CD14-positive monocyte (primary cell): ENCODE measurements around the gene NCOA5. TPM values are rescaled to one million over a fixed set of nuclear protein-coding genes. Genes with fewer than 3 reads are reported as not detected.

ENCODE experiments used
- DNase-seq, 3 donors: peaks; one replicate each; pipeline ENCODE4 v3.0.0-alpha.2; 2011 to 2022
- H2AFZ ChIP-seq: 2 replicates; pipeline ENCODE4 v1.6.0; 2012; ENCODE audit warnings: mild to moderate bottlenecking, low read depth, low read length, inconsistent platforms; ENCODE audit not compliant: insufficient read depth, poor library complexity, severe bottlenecking
- H3K27ac ChIP-seq, 2 donors: 1 replicate in 1 of 2; 2 replicates in 1 of 2; pipeline ENCODE4 v1.5.1; 2012 to 2013; ENCODE audit warnings: low read length in 2 of 2, control low read depth in 1 of 2, inconsistent platforms in 1 of 2, low read depth in 1 of 2, mild to moderate bottlenecking in 1 of 2
- H3K27me3 ChIP-seq, 2 donors: one replicate each; pipeline versions ENCODE4 v1.6.0 to v1.6.1; 2011 to 2013; ENCODE audit warnings: low read length in 2 of 2; ENCODE audit not compliant: control insufficient read depth in 2 of 2, insufficient read depth in 2 of 2
- H3K36me3 ChIP-seq, 2 donors: replicated peaks in 1 of 2; 1 replicate in 1 of 2; 2 replicates in 1 of 2; pipeline versions ENCODE4 v1.5.1 to v1.6.1; 2012 to 2013; ENCODE audit warnings: low read length in 2 of 2, control low read depth in 1 of 2, inconsistent platforms in 1 of 2, mild to moderate bottlenecking in 1 of 2; ENCODE audit not compliant: insufficient read depth in 2 of 2, control insufficient read depth in 1 of 2
- H3K4me1 ChIP-seq, 2 donors: 1 replicate in 1 of 2; 2 replicates in 1 of 2; pipeline versions ENCODE4 v1.5.1 to v1.6.1; 2012 to 2013; ENCODE audit warnings: low read length in 2 of 2, control low read depth in 1 of 2, inconsistent platforms in 1 of 2, mild to moderate bottlenecking in 1 of 2, moderate library complexity in 1 of 2; ENCODE audit not compliant: insufficient read depth in 2 of 2, control insufficient read depth in 1 of 2
- H3K4me2 ChIP-seq: replicated peaks from 2 replicates; pipeline ENCODE3; 2012; ENCODE audit warnings: low read length, moderate library complexity, mild to moderate bottlenecking; ENCODE audit not compliant: poor library complexity, severe bottlenecking; ENCODE audit errors: extremely low read depth
- H3K4me3 ChIP-seq, 3 experiments: fragments of 200-600 bp in 1 of 3; sonication (generic) in 1 of 3; replicated peaks in 1 of 3; 1 replicate in 2 of 3; 2 replicates in 1 of 3; pipeline ENCODE4 v1.5.1; 2011 to 2013; ENCODE audit warnings: low read length in 3 of 3, mild to moderate bottlenecking in 3 of 3, control low read depth in 2 of 3, low read depth in 2 of 3, inconsistent platforms in 1 of 3, moderate library complexity in 1 of 3
- H3K79me2 ChIP-seq: 2 replicates; pipeline ENCODE4 v1.6.0; 2012; ENCODE audit warnings: mild to moderate bottlenecking, control low read depth, inconsistent platforms, low read length, moderate library complexity; ENCODE audit not compliant: insufficient read depth
- H3K9ac ChIP-seq: 2 replicates; pipeline ENCODE4 v1.6.0; 2017; ENCODE audit warnings: low read length, mild to moderate bottlenecking; ENCODE audit not compliant: insufficient read depth, poor library complexity, severe bottlenecking
- H3K9me3 ChIP-seq, 2 donors: replicated peaks in 1 of 2; 1 replicate in 1 of 2; 2 replicates in 1 of 2; pipeline versions ENCODE4 v1.5.1 to v1.6.1; 2012 to 2013; ENCODE audit warnings: low read length in 2 of 2, control low read depth in 1 of 2; ENCODE audit not compliant: control insufficient read depth in 1 of 2, insufficient read depth in 1 of 2
- H4K20me1 ChIP-seq: 2 replicates; pipeline ENCODE4 v1.6.0; 2012; ENCODE audit warnings: mild to moderate bottlenecking, low read length, control low read depth, moderate library complexity; ENCODE audit not compliant: insufficient read depth
- H3K27ac Mint-ChIP-seq, 7 donors: one replicate each; pipeline ENCODE4 v1.8.0; 2020; ENCODE audit warnings: mild to moderate bottlenecking in 7 of 7, mixed read lengths in 7 of 7, moderate library complexity in 6 of 7, inconsistent platforms in 2 of 7
- H3K27me3 Mint-ChIP-seq, 3 donors: one replicate each; pipeline ENCODE4 v1.8.0; 2021 to 2022; ENCODE audit warnings: low read depth in 3 of 3, mild to moderate bottlenecking in 3 of 3, mixed read lengths in 3 of 3, moderate library complexity in 3 of 3, inconsistent platforms in 1 of 3
- H3K36me3 Mint-ChIP-seq, 2 donors: one replicate each; pipeline ENCODE4 v1.8.0; 2020; ENCODE audit warnings: mixed read lengths in 2 of 2, inconsistent platforms in 1 of 2, mild to moderate bottlenecking in 1 of 2
- H3K4me1 Mint-ChIP-seq: one replicate; pipeline ENCODE4 v1.8.0; 2020; ENCODE audit warnings: mild to moderate bottlenecking, mixed read lengths
- H3K4me3 Mint-ChIP-seq, 2 donors: one replicate each; pipeline ENCODE4 v1.8.0; 2020; ENCODE audit warnings: mild to moderate bottlenecking in 2 of 2, mixed read lengths in 2 of 2, moderate library complexity in 1 of 2
- H3K9me3 Mint-ChIP-seq, 7 donors: one replicate each; pipeline ENCODE4 v1.8.0; 2020 to 2022; ENCODE audit warnings: mixed read lengths in 7 of 7, mild to moderate bottlenecking in 6 of 7, moderate library complexity in 6 of 7, inconsistent platforms in 2 of 7
- CTCF ChIP-seq: fragments of 200-600 bp; IDR thresholded peaks from one replicate; pipeline ENCODE4 v1.8.0; 2022; ENCODE audit warnings: antibody characterized with exemption, mild to moderate bottlenecking
- WGBS: methylation state at CpG from one replicate; pipeline ENCODE4 v1.1.5; 2013; ENCODE audit warnings: missing lambda C conversion rate; ENCODE audit not compliant: insufficient coverage; 5-methylcytosine and 5-hydroxymethylcytosine counted together
- intact Hi-C, 2 donors: fragments of 100-400 bp; cut with micrococcal nuclease; formaldehyde crosslinking; loops; one replicate each; pipeline versions ENCODE4 v1.15.0 to v1.15.1; 2023
- polyA plus RNA-seq, 3 donors: library from polyadenylated mRNA; depleted of rRNA in 1 of 3; unstranded in 2 of 3; stranded (reverse) in 1 of 3; fragments of 300-500 nt in 2 of 3; fragments of >200 nt in 1 of 3; fragmentation: Illumina TruSeq in 2 of 3; gene quantifications; 1 replicate in 2 of 3; 2 replicates in 1 of 3; pipeline ENCODE4 v1.2.3, GENCODE V29; 2012 to 2021

Gene NCOA5
- polyA plus RNA-seq, 3 donors: 4.5 to 10.2 (median 6.0) TPM

- H3K27ac ChIP-seq: peak overlapping the region; percentile 11 to 49
- peak overlapping the region; percentile 1 for H2AFZ ChIP-seq
- H3K4me3 ChIP-seq: peak overlapping the region in 1 of 3 experiments; percentile 10
- no peaks in the 10 kb centered on the region for H3K9me3 ChIP-seq
- DNase-seq: peak; percentile 49 to 84 (median 59)
- peaks cover 30 to 36% of the 10 kb centered on the region in 2 donors for H3K4me1 ChIP-seq
- TF ChIP-seq CTCF: no peak
- no peaks in the 10 kb centered on the region for H3K36me3 ChIP-seq
- peaks cover 15 to 19% of the 10 kb centered on the region in 2 donors for H3K27me3 ChIP-seq
- Mint-ChIP-seq H3K27ac (peak overlapping the region; percentile 4 to 85 (median 75)), H3K27me3 (peaks cover 9 to 21% (median 17%) of the 10 kb centered on the region in 3 donors), H3K9me3 (peaks cover 0 to 8% (median 3%) of the 10 kb centered on the region in 7 donors), H3K36me3 (no peaks in the 10 kb centered on the region), H3K4me3 (peak overlapping the region in 1 of 2 donors; percentile 64), H3K4me1 (peaks cover 35% of the 10 kb centered on the region)
- H3K9ac ChIP-seq: no peak overlapping the region
- intact Hi-C loops: no loop called here
- WGBS: 40% methylated on average over 2 of the region's 5 CpGs
- H3K4me2 ChIP-seq: peak overlapping the region; percentile 20
- no peaks in the 10 kb centered on the region for H3K79me2 ChIP-seq
- H4K20me1 ChIP-seq: no peaks in the 10 kb centered on the region
Measured at GRCh38 chr20:46108435-46108841, 18.7 kb upstream of the NCOA5 start.

GRCh38 chr20:46107061-46107460 is 17.3 kb upstream of the NCOA5 start:
- Histone ChIP-seq H3K27ac (no peak overlapping the region), H4K20me1 (no peaks in the 10 kb centered on the region), H3K36me3 (no peaks in the 10 kb centered on the region), H3K9ac (no peak overlapping the region), H3K9me3 (peaks cover 0 to 3% of the 10 kb centered on the region in 2 donors), H3K4me3 (no peak overlapping the region), H3K4me2 (no peak overlapping the region), H3K79me2 (no peaks in the 10 kb centered on the region), H3K27me3 (peaks cover 22 to 25% of the 10 kb centered on the region in 2 donors), H3K4me1 (peaks cover 28 to 33% of the 10 kb centered on the region in 2 donors), H2AFZ (no peak overlapping the region)
- Mint-ChIP-seq H3K27ac (no peak overlapping the region), H3K4me1 (peaks cover 34% of the 10 kb centered on the region), H3K36me3 (no peaks in the 10 kb centered on the region), H3K4me3 (no peak overlapping the region), H3K27me3 (peaks cover 13 to 31% (median 23%) of the 10 kb centered on the region in 3 donors), H3K9me3 (peaks cover 0 to 12% (median 8%) of the 10 kb centered on the region in 7 donors)
- intact Hi-C loops: no loop called here
- WGBS: 74% methylated on average over 3 of the region's 6 CpGs
- no peak for TF ChIP-seq CTCF
- no peak for DNase-seq
